K562 (cell line): ENCODE results near the gene C1QTNF5. TPM values are rescaled to one million over a fixed set of nuclear protein-coding genes. Genes with fewer than 3 reads are reported as not detected.

ENCODE experiments used
- CCAR2 ChIP-seq: fragments of 200-400 bp; formaldehyde crosslinking; IDR thresholded peaks from 2 replicates; pipeline ENCODE4 v1.6.1; 2017; ENCODE audit warnings: mild to moderate bottlenecking, low read depth, low read length
- CXXC5 ChIP-seq: fragments of 250-450 bp; sonication (Bioruptor Pico); IDR thresholded peaks from 2 replicates; pipeline ENCODE4 v1.8.0; 2022; ENCODE audit warnings: inconsistent platforms, mild to moderate bottlenecking, moderate library complexity
- DPF2 ChIP-seq: fragments of 450-650 bp; IDR thresholded peaks from 2 replicates; pipeline ENCODE4 v1.6.1; 2016
- FOXA1 ChIP-seq: fragments of 450-650 bp; IDR thresholded peaks from 2 replicates; pipeline ENCODE4 v1.6.1; 2016; ENCODE audit warnings: mild to moderate bottlenecking, borderline replicate concordance
- GTF2A2 ChIP-seq: IDR thresholded peaks from 2 replicates; pipeline ENCODE4 v1.6.1; 2016; ENCODE audit warnings: mild to moderate bottlenecking, missing genetic modification characterization, missing compliant biosample characterization
- GTF2E2 ChIP-seq: fragments of 200-800 bp; sonication (Bioruptor generic); IDR thresholded peaks from 2 replicates; pipeline ENCODE4 v1.6.1; 2016; ENCODE audit warnings: missing genetic modification characterization, missing compliant biosample characterization
- MTA3 ChIP-seq: fragments of 450-650 bp; formaldehyde crosslinking; IDR thresholded peaks from 2 replicates; pipeline ENCODE4 v1.6.1; 2017; ENCODE audit warnings: mild to moderate bottlenecking, borderline replicate concordance
- NCOA2 ChIP-seq, 2 experiments: fragments of 450-650 bp; IDR thresholded peaks; 2 replicates each; pipeline ENCODE4 v1.6.1; 2018; ENCODE audit warnings: mild to moderate bottlenecking in 2 of 2, moderate library complexity in 1 of 2; ENCODE audit not compliant: partially characterized antibody in 2 of 2
- NUFIP1 ChIP-seq: fragments of 450-650 bp; IDR thresholded peaks from 2 replicates; pipeline ENCODE4 v1.6.1; 2018; ENCODE audit not compliant: partially characterized antibody
- RAD21 ChIP-seq, 2 experiments: fragments of 250-450 bp in 1 of 2; fragments of 450-650 bp in 1 of 2; sonication (Bioruptor Pico) in 1 of 2; formaldehyde crosslinking in 1 of 2; IDR thresholded peaks in 1 of 2; conservative IDR thresholded peaks in 1 of 2; 2 replicates each; pipeline versions ENCODE4 v1.4.0 to v1.8.0; 2020 to 2022; ENCODE audit warnings: mild to moderate bottlenecking in 2 of 2, moderate library complexity in 1 of 2
- STAT5B ChIP-seq: fragments of 250-450 bp; sonication (Bioruptor Pico); IDR thresholded peaks from 2 replicates; pipeline ENCODE4 v1.8.0; 2021; ENCODE audit warnings: mild to moderate bottlenecking, inconsistent platforms
- TARDBP ChIP-seq: fragments of 450-650 bp; IDR thresholded peaks from 2 replicates; pipeline ENCODE4 v1.6.1; 2016
- TCF7L2 ChIP-seq: fragments of 150-350 bp; IDR thresholded peaks from 2 replicates; pipeline ENCODE4 v1.6.1; 2016; ENCODE audit warnings: low read depth, mild to moderate bottlenecking, low read length, moderate library complexity
- ZC3H11A ChIP-seq: IDR thresholded peaks from 2 replicates; pipeline ENCODE4 v1.6.1; 2012; ENCODE audit warnings: low read depth, low read length, improper control_type of control experiment
- ZNF232 ChIP-seq: sonication (generic); formaldehyde crosslinking; IDR thresholded peaks from 2 replicates; pipeline ENCODE4 v1.8.0; 2022; ENCODE audit warnings: mild to moderate bottlenecking, missing genetic modification reagents
- ZNF274 ChIP-seq: IDR thresholded peaks from 2 replicates; pipeline ENCODE4 v1.6.1; 2011; ENCODE audit warnings: low read depth, mild to moderate bottlenecking, low read length, moderate library complexity, borderline replicate concordance
- ZNF668 ChIP-seq: fragments of 250-450 bp; sonication (Bioruptor Pico); IDR thresholded peaks from 2 replicates; pipeline ENCODE4 v1.8.0; 2022; ENCODE audit warnings: mild to moderate bottlenecking, inconsistent platforms
- polyA plus RNA-seq, 8 experiments: library from polyadenylated mRNA; depleted of rRNA in 4 of 8; stranded (reverse) in 5 of 8; unstranded in 3 of 8; fragments of >200 nt; fragmentation: Nextera tagmentation in 2 of 8; fragmentation: Illumina TruSeq in 1 of 8; extraction: Ambion mirVana in 2 of 8; extraction: Trizol in 1 of 8; gene quantifications; 2 replicates each; pipeline versions ENCODE4 v1.2.1 to v1.2.3, GENCODE V29; 2011 to 2014; ENCODE audit warnings: inconsistent platforms in 1 of 8, missing spikeins in 1 of 8
- total RNA-seq, 7 experiments: library from RNA; depleted of rRNA in 6 of 7; stranded (reverse); fragments of >200 nt in 6 of 7; fragmentation: Illumina TruSeq in 2 of 7; extraction: Trizol in 2 of 7; gene quantifications; 2 replicates each; pipeline versions ENCODE4 v1.2.1 to v1.2.3, GENCODE V29; 2011 to 2021; ENCODE audit warnings: low replicate concordance in 1 of 7
- TF ChIP-seq, protein P1 (sequence below): fragments of 200-600 bp; sonication (generic); IDR thresholded peaks from one replicate; pipeline ENCODE4 v1.6.1; 2012; ENCODE audit warnings: mild to moderate bottlenecking, low read depth, low read length, inconsistent platforms
- TF ChIP-seq, protein P2 (sequence below): sonication (generic); formaldehyde crosslinking; IDR thresholded peaks from 2 replicates; pipeline ENCODE4 v1.5.0; 2020; ENCODE audit warnings: missing genetic modification reagents

The C1QTNF5 gene
- total and polyA plus RNA-seq, 9 of the 15 experiments (the other 6 are each of a cell fraction or from before 2014, with no cell fraction given), result 0.07 to 0.76 (median 0.24) TPM; not detected in 1

DNA sequence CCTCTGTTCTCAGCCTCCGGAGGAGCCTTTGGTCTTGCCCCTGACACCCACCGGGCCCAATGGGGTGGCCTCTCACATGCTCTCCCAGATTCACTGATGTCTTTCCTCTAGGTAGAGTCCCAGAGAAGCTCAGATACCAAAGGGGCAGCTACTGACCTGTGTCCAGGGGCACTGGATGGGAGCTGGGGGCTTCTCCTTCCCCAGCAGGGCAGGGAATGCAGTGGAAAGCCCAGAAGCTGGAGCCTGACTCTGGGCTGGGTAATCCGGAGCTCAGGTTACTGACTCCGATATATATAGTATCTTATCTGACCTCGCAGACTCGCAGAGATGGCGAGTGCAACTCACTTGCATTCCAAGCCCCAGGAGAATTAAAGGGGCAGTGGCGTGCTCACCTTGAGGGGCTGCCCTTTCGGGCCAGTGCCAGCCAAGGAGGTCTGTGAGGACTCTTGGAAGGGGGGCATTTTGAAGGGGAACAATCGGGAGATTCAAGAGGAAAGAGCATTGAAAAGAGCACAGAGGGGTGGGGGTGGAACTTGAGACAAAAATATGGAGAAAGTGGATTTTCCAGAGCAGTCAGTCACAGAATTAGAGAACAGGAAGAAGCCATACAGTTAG lies 38.3 kb upstream of the C1QTNF5 start (continued):
- TF ChIP-seq, protein P1, sequence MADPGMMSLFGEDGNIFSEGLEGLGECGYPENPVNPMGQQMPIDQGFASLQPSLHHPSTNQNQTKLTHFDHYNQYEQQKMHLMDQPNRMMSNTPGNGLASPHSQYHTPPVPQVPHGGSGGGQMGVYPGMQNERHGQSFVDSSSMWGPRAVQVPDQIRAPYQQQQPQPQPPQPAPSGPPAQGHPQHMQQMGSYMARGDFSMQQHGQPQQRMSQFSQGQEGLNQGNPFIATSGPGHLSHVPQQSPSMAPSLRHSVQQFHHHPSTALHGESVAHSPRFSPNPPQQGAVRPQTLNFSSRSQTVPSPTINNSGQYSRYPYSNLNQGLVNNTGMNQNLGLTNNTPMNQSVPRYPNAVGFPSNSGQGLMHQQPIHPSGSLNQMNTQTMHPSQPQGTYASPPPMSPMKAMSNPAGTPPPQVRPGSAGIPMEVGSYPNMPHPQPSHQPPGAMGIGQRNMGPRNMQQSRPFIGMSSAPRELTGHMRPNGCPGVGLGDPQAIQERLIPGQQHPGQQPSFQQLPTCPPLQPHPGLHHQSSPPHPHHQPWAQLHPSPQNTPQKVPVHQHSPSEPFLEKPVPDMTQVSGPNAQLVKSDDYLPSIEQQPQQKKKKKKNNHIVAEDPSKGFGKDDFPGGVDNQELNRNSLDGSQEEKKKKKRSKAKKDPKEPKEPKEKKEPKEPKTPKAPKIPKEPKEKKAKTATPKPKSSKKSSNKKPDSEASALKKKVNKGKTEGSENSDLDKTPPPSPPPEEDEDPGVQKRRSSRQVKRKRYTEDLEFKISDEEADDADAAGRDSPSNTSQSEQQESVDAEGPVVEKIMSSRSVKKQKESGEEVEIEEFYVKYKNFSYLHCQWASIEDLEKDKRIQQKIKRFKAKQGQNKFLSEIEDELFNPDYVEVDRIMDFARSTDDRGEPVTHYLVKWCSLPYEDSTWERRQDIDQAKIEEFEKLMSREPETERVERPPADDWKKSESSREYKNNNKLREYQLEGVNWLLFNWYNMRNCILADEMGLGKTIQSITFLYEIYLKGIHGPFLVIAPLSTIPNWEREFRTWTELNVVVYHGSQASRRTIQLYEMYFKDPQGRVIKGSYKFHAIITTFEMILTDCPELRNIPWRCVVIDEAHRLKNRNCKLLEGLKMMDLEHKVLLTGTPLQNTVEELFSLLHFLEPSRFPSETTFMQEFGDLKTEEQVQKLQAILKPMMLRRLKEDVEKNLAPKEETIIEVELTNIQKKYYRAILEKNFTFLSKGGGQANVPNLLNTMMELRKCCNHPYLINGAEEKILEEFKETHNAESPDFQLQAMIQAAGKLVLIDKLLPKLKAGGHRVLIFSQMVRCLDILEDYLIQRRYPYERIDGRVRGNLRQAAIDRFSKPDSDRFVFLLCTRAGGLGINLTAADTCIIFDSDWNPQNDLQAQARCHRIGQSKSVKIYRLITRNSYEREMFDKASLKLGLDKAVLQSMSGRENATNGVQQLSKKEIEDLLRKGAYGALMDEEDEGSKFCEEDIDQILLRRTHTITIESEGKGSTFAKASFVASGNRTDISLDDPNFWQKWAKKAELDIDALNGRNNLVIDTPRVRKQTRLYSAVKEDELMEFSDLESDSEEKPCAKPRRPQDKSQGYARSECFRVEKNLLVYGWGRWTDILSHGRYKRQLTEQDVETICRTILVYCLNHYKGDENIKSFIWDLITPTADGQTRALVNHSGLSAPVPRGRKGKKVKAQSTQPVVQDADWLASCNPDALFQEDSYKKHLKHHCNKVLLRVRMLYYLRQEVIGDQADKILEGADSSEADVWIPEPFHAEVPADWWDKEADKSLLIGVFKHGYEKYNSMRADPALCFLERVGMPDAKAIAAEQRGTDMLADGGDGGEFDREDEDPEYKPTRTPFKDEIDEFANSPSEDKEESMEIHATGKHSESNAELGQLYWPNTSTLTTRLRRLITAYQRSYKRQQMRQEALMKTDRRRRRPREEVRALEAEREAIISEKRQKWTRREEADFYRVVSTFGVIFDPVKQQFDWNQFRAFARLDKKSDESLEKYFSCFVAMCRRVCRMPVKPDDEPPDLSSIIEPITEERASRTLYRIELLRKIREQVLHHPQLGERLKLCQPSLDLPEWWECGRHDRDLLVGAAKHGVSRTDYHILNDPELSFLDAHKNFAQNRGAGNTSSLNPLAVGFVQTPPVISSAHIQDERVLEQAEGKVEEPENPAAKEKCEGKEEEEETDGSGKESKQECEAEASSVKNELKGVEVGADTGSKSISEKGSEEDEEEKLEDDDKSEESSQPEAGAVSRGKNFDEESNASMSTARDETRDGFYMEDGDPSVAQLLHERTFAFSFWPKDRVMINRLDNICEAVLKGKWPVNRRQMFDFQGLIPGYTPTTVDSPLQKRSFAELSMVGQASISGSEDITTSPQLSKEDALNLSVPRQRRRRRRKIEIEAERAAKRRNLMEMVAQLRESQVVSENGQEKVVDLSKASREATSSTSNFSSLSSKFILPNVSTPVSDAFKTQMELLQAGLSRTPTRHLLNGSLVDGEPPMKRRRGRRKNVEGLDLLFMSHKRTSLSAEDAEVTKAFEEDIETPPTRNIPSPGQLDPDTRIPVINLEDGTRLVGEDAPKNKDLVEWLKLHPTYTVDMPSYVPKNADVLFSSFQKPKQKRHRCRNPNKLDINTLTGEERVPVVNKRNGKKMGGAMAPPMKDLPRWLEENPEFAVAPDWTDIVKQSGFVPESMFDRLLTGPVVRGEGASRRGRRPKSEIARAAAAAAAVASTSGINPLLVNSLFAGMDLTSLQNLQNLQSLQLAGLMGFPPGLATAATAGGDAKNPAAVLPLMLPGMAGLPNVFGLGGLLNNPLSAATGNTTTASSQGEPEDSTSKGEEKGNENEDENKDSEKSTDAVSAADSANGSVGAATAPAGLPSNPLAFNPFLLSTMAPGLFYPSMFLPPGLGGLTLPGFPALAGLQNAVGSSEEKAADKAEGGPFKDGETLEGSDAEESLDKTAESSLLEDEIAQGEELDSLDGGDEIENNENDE, result no peak
- TF ChIP-seq CCAR2, result no peak
- no peak for TF ChIP-seq ZNF232 (CRISPR knock-in tag)
- no peak for TF ChIP-seq RAD21 (CRISPR knock-in tag; conservative IDR thresholded peaks at IDR 0.05 in 1 of 2, IDR thresholded peaks at IDR 0.05 in 1 of 2)
- TF ChIP-seq STAT5B (CRISPR knock-in tag), result no peak
- TF ChIP-seq NCOA2 (IDR thresholded peaks at IDR 0.05; ENCODE audit: partially characterized antibody in 2 of 2), result no peak
- TF ChIP-seq ZNF668 (CRISPR knock-in tag), result no peak
- TF ChIP-seq GTF2E2, result no peak
- no peak for TF ChIP-seq NUFIP1
- no peak for TF ChIP-seq ZC3H11A
- TF ChIP-seq DPF2, result peak; percentile 84
- no peak for TF ChIP-seq ZNF274
- TF ChIP-seq GTF2A2, result no peak
- no peak for TF ChIP-seq FOXA1
- TF ChIP-seq TCF7L2, result no peak
- no peak for TF ChIP-seq TARDBP
- TF ChIP-seq, protein P2, sequence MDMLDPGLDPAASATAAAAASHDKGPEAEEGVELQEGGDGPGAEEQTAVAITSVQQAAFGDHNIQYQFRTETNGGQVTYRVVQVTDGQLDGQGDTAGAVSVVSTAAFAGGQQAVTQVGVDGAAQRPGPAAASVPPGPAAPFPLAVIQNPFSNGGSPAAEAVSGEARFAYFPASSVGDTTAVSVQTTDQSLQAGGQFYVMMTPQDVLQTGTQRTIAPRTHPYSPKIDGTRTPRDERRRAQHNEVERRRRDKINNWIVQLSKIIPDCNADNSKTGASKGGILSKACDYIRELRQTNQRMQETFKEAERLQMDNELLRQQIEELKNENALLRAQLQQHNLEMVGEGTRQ (CRISPR knock-in tag), result no peak
- TF ChIP-seq CXXC5 (CRISPR knock-in tag), result peak; percentile 74
- 0 out of 2 replicates have a peak, but pooled peaks have one; percentile 23 for TF ChIP-seq MTA3
